ENCODE measurements around the gene DMD.

DNA sequence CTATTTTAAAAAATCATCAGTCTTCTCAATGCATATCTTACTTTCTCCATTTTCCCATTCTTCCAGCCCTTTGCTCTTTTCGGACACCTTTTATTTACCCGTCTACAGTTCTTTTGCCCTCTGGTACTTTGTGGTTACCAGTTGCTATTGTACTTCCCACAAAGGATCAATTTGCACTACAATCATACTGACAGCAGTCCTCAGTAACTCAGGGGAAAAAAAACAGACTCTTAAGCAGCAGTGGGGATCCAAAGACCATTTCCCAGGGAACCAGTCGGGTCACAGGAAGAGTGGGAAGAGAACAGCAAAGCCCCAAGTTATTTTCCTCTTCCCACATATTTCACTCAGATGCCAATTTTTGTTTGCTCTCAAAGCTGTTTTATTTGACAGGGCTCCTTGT lies 23.1 kb downstream of the DMD start:
- TF ChIP-seq POLR2A (IDR thresholded peaks at IDR 0.05) = no peak
- TF ChIP-seq, protein P1, sequence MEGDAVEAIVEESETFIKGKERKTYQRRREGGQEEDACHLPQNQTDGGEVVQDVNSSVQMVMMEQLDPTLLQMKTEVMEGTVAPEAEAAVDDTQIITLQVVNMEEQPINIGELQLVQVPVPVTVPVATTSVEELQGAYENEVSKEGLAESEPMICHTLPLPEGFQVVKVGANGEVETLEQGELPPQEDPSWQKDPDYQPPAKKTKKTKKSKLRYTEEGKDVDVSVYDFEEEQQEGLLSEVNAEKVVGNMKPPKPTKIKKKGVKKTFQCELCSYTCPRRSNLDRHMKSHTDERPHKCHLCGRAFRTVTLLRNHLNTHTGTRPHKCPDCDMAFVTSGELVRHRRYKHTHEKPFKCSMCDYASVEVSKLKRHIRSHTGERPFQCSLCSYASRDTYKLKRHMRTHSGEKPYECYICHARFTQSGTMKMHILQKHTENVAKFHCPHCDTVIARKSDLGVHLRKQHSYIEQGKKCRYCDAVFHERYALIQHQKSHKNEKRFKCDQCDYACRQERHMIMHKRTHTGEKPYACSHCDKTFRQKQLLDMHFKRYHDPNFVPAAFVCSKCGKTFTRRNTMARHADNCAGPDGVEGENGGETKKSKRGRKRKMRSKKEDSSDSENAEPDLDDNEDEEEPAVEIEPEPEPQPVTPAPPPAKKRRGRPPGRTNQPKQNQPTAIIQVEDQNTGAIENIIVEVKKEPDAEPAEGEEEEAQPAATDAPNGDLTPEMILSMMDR (IDR thresholded peaks at IDR 0.05) = no peak

Measured in ovary (tissue), 3 donors.